Sigmoid colon (tissue), 4 donors: Measurements from ENCODE around the gene FAM76A.

Source experiments
- POLR2AphosphoS5 ChIP-seq, 4 donors: sonication (generic); formaldehyde crosslinking; IDR thresholded peaks; one replicate each; pipeline ENCODE4 v1.6.1; 2017; ENCODE audit warnings: antibody characterized with exemption in 4 of 4
- TF ChIP-seq, protein P1 (sequence below), 4 experiments: fragments of 450-650 bp in 3 of 4; fragments of 200-600 bp in 1 of 4; IDR thresholded peaks; one replicate each; pipeline ENCODE4 v1.5.1; 2016 to 2019; ENCODE audit warnings: antibody characterized with exemption in 4 of 4, mild to moderate bottlenecking in 3 of 4, moderate library complexity in 2 of 4

DNA sequence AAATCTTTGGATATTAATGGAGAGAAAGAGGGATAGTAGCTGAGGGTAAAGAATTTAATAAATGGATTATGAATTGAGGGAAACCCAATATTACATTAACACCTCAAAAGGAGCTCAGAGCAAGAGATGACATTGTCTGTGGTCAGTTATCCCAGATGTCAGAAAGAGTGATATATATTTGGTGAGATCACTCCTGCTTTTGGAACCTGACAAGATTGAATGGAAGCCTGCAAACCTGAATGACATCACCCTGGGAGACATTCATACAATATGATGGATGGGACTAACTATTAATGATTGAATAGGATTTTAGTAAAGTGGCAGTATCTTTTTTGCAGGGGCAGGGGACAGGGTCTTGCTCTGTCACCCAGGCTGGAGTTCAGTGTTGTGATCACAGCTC, 47.0 kb upstream of the FAM76A start:
- TF ChIP-seq, protein P1, sequence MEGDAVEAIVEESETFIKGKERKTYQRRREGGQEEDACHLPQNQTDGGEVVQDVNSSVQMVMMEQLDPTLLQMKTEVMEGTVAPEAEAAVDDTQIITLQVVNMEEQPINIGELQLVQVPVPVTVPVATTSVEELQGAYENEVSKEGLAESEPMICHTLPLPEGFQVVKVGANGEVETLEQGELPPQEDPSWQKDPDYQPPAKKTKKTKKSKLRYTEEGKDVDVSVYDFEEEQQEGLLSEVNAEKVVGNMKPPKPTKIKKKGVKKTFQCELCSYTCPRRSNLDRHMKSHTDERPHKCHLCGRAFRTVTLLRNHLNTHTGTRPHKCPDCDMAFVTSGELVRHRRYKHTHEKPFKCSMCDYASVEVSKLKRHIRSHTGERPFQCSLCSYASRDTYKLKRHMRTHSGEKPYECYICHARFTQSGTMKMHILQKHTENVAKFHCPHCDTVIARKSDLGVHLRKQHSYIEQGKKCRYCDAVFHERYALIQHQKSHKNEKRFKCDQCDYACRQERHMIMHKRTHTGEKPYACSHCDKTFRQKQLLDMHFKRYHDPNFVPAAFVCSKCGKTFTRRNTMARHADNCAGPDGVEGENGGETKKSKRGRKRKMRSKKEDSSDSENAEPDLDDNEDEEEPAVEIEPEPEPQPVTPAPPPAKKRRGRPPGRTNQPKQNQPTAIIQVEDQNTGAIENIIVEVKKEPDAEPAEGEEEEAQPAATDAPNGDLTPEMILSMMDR (IDR thresholded peaks at IDR 0.05): no peak
- no peak for TF ChIP-seq POLR2AphosphoS5 (IDR thresholded peaks at IDR 0.05)
